Right atrium auricular region (tissue), 2 donors: Measurements from ENCODE around the gene GREM2. TPM values are rescaled to one million over a fixed set of nuclear protein-coding genes. Genes with fewer than 3 reads are reported as not detected.

Experiments used
- DNase-seq: peaks from one replicate; pipeline ENCODE4 v3.0.0-alpha.2; 2019; ENCODE audit warnings: low spot score
- H3K27ac ChIP-seq, 2 donors: fragments of 200-600 bp; sonication (generic); 1 replicate in 1 of 2; 2 replicates in 1 of 2; pipeline ENCODE4 v1.5.1; 2016 to 2019
- H3K27me3 ChIP-seq, 2 donors: fragments of 200-600 bp; sonication (generic); one replicate each; pipeline versions ENCODE4 v1.5.1 to v1.6.0; 2017 to 2019
- H3K36me3 ChIP-seq: fragments of 200-600 bp; sonication (generic); one replicate; pipeline ENCODE4 v1.5.1; 2016
- H3K4me1 ChIP-seq, 2 donors: fragments of 200-600 bp; sonication (generic); one replicate each; pipeline versions ENCODE4 v1.5.1 to v1.6.0; 2017 to 2019
- H3K4me3 ChIP-seq, 2 donors: fragments of 200-600 bp; sonication (generic); 1 replicate in 1 of 2; 2 replicates in 1 of 2; pipeline ENCODE4 v1.5.1; 2017 to 2019; ENCODE audit warnings: mild to moderate bottlenecking in 1 of 2, moderate library complexity in 1 of 2
- H3K9me3 ChIP-seq, 2 donors: fragments of 200-600 bp; sonication (generic); one replicate each; pipeline ENCODE4 v1.5.1; 2019
- total RNA-seq, 2 donors: library from RNA; depleted of rRNA; stranded (reverse); fragments of >200 nt; gene quantifications; one replicate each; pipeline ENCODE4 v1.1.0, GENCODE V29; 2016
- TF ChIP-seq, protein P1 (sequence below), 2 donors: fragments of 200-600 bp; sonication (generic); IDR thresholded peaks; one replicate each; pipeline ENCODE4 v1.5.1; 2019; ENCODE audit warnings: antibody characterized with exemption in 2 of 2

Gene GREM2
- total RNA-seq, 2 donors from 2014 or later = not detected

DNA sequence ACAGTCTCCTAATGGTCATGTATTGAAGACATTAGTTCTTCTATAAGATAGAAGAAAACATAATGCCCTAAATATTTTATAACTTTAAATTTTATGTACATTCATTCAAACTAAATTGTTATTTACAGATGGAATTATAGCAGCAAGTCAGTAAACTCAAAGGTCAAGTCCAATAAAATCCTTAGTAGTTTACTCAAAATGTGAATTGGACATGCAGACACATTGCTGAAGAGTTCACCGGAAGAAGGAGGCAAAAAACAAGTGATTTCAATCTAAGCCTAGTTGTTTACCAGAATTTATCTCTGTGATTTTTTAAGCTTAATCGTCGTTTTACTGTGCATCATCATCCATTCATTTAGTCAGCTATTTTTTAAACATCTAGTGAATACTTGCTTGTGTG, 149.7 kb downstream of the GREM2 start:
- Histone ChIP-seq H3K27me3 (no peaks in the 10 kb centered on the region), H3K36me3 (no peaks in the 10 kb centered on the region), H3K4me3 (no peak overlapping the region), H3K4me1 (no peaks in the 10 kb centered on the region), H3K27ac (no peak overlapping the region), H3K9me3 (no peaks in the 10 kb centered on the region)
- TF ChIP-seq, protein P1, sequence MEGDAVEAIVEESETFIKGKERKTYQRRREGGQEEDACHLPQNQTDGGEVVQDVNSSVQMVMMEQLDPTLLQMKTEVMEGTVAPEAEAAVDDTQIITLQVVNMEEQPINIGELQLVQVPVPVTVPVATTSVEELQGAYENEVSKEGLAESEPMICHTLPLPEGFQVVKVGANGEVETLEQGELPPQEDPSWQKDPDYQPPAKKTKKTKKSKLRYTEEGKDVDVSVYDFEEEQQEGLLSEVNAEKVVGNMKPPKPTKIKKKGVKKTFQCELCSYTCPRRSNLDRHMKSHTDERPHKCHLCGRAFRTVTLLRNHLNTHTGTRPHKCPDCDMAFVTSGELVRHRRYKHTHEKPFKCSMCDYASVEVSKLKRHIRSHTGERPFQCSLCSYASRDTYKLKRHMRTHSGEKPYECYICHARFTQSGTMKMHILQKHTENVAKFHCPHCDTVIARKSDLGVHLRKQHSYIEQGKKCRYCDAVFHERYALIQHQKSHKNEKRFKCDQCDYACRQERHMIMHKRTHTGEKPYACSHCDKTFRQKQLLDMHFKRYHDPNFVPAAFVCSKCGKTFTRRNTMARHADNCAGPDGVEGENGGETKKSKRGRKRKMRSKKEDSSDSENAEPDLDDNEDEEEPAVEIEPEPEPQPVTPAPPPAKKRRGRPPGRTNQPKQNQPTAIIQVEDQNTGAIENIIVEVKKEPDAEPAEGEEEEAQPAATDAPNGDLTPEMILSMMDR (IDR thresholded peaks at IDR 0.05) = no peak
- DNase-seq = no peak

DNA sequence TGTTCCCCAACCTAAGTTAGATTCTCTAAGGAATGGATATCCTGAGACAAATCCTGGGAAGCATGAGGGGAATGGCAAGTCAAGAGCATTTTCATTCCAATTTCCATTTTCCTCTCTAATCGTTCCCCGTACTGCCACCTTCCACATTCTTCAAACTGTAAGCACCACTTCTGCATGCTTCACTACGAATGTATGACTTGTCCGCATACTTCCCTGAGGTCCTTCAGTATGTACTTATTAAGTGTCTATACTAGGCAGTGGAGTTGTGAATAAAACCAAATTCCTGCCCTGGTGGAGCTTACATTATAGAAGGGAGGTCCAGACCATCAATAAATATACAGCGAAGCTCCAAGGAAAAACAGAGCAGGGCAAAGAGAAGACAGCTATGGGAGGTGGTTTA, 154.8 kb downstream of the GREM2 start:
- no peak for DNase-seq
- TF ChIP-seq, protein P1 (IDR thresholded peaks at IDR 0.05) = no peak
- no peaks in the 10 kb centered on the region for H3K4me1 ChIP-seq
- H3K36me3 ChIP-seq = no peaks in the 10 kb centered on the region
- no peak overlapping the region for H3K27ac ChIP-seq
- H3K27me3 ChIP-seq = no peaks in the 10 kb centered on the region
- H3K9me3 ChIP-seq = no peaks in the 10 kb centered on the region
- no peak overlapping the region for H3K4me3 ChIP-seq

DNA sequence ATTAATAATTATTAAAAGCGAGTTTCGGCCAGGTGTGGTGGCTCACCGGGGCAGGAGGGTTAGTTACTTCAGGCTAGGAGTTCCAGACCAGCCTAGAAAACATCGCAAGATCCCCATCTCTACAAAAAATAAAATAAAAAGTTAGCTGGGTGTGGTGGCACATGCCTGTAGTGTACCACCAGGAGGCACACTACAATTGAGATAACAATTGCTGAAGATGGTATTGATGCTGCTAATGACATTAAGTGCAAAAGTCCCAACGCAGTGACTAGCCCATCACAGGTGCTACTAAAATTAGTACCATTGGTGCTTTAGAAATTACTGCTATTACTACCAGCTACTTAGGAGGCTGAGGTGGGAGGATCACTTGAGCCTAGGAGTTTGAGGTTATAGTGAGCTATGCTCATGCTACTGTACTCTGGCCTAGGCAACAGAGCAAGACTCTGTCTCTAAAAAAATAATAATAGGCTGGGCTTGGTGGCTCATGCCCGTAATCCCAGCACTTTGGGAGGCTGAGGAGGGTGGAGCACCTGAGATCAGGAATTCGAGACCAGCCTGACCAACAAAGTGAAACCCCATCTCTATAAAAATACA, 156.6 kb downstream of the GREM2 start:
- TF ChIP-seq, protein P1 (IDR thresholded peaks at IDR 0.05) = no peak
- Histone ChIP-seq H3K4me1 (no peaks in the 10 kb centered on the region), H3K36me3 (no peaks in the 10 kb centered on the region), H3K9me3 (no peaks in the 10 kb centered on the region), H3K27me3 (no peaks in the 10 kb centered on the region), H3K4me3 (no peak overlapping the region), H3K27ac (no peak overlapping the region)
- no peak for DNase-seq

DNA sequence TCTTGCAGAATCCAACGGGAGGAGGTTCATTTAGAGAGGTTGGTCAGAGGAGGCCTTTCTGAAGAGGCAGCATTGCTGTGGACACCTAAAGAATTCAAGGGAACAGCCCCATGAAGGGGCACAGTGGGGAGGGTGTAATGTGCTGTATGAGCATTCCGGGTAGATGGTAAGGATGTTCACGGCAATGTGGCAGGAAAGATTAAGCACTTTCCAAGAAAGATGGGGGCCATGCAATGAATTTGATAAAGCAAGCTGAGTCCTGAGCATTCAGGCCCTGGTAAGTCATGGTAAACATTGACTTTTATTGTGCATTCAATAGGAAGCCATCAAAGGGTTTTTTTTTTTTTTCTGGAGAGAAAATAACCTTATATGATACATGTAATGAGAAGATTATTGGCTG, 166.6 kb downstream of the GREM2 start:
- no peak for DNase-seq
- no peak overlapping the region for H3K4me3 ChIP-seq
- H3K36me3 ChIP-seq = no peaks in the 10 kb centered on the region
- H3K27me3 ChIP-seq = no peaks in the 10 kb centered on the region
- H3K27ac ChIP-seq = no peak overlapping the region
- H3K4me1 ChIP-seq = no peaks in the 10 kb centered on the region
- TF ChIP-seq, protein P1 (IDR thresholded peaks at IDR 0.05) = no peak
- no peaks in the 10 kb centered on the region for H3K9me3 ChIP-seq

DNA sequence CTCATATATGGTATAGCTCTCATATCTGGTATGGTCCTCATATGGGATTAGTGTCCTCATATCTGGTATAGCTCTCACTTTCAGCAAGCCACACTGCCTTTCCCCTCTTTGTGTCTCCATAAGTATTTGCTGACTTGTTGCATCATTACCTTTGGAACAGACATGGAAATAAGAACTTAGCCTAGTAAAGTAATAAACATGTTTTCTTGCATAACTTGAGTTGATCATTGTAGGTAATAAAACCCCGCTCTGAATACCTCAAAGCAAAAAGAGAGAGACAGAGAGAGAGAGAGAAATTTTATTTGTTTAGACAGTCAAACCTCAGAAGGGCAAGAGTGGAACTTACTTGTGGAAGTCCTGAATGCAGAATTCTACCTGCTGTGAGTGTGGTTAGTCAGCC, 170.3 kb downstream of the GREM2 start:
- H3K27ac ChIP-seq = no peak overlapping the region
- TF ChIP-seq, protein P1 (IDR thresholded peaks at IDR 0.05) = no peak
- H3K9me3 ChIP-seq = no peaks in the 10 kb centered on the region
- no peak overlapping the region for H3K4me3 ChIP-seq
- no peak for DNase-seq
- no peaks in the 10 kb centered on the region for H3K4me1 ChIP-seq
- H3K36me3 ChIP-seq = no peaks in the 10 kb centered on the region
- H3K27me3 ChIP-seq = no peaks in the 10 kb centered on the region
